GM12873 (cell line): ENCODE data around the gene TBCCD1.

ENCODE experiments used
- CTCF ChIP-seq: IDR thresholded peaks from 2 replicates; pipeline ENCODE4 v1.5.1; 2012; ENCODE audit warnings: low read depth, mild to moderate bottlenecking, moderate library complexity, low read length, control low read depth; ENCODE audit not compliant: insufficient read depth; ENCODE audit errors: missing control alignments

TBCCD1 gene

GRCh38 chr3:186612065-186612464, 44.9 kb upstream of the TBCCD1 start:
- TF ChIP-seq CTCF: no peak

GRCh38 chr3:186609247-186609868, 42.2 kb upstream of the TBCCD1 start:
- peak; percentile 44 for TF ChIP-seq CTCF

- no peak for TF ChIP-seq CTCF
Observed at GRCh38 chr3:186608624-186609215, 41.6 kb upstream of the TBCCD1 start.

- TF ChIP-seq CTCF: no peak
Observed at GRCh38 chr3:186605561-186606545, 38.7 kb upstream of the TBCCD1 start.

GRCh38 chr3:186605078-186605477, 37.9 kb upstream of the TBCCD1 start:
- TF ChIP-seq CTCF: no peak

- no peak for TF ChIP-seq CTCF
Observed at GRCh38 chr3:186603159-186603558, 36.0 kb upstream of the TBCCD1 start.

- no peak for TF ChIP-seq CTCF
Observed at GRCh38 chr3:186600896-186601295, 33.8 kb upstream of the TBCCD1 start.
